K562 (cell line): ENCODE data around the gene TMEM187.

Experiments used
- BRCA1 ChIP-seq, 2 experiments: fragments of 450-650 bp in 1 of 2; sonication (generic) in 1 of 2; formaldehyde crosslinking in 1 of 2; IDR thresholded peaks; 2 replicates each; pipeline versions ENCODE4 v1.5.0 to v1.6.1; 2017 to 2020; ENCODE audit warnings: mild to moderate bottlenecking in 1 of 2, missing genetic modification reagents in 1 of 2
- HDAC2 ChIP-seq: fragments of 450-650 bp; IDR thresholded peaks from 2 replicates; pipeline ENCODE4 v1.6.1; 2016; ENCODE audit warnings: mild to moderate bottlenecking
- JUN ChIP-seq, 2 experiments: sonication (generic) in 1 of 2; formaldehyde crosslinking in 1 of 2; IDR thresholded peaks; 2 replicates each; pipeline versions ENCODE4 v1.6.1 to v1.8.0; 2012 to 2022; ENCODE audit warnings: borderline replicate concordance in 2 of 2, mild to moderate bottlenecking in 2 of 2, improper control_type of control experiment in 1 of 2, low read depth in 1 of 2, low read length in 1 of 2, missing genetic modification reagents in 1 of 2
- MAFK ChIP-seq: IDR thresholded peaks from 2 replicates; pipeline ENCODE4 v1.6.1; 2011; ENCODE audit warnings: low read length, improper control_type of control experiment
- NFIC ChIP-seq: fragments of 450-650 bp; IDR thresholded peaks from 2 replicates; pipeline ENCODE4 v1.6.1; 2017; ENCODE audit warnings: mild to moderate bottlenecking, inconsistent platforms
- POLR2AphosphoS5 ChIP-seq: IDR thresholded peaks from 2 replicates; pipeline ENCODE4 v1.6.1; 2011; ENCODE audit warnings: mild to moderate bottlenecking, low read depth, low read length, moderate library complexity; ENCODE audit not compliant: control insufficient read depth, insufficient read depth
- SMAD1 ChIP-seq: fragments of 150-350 bp; IDR thresholded peaks from 2 replicates; pipeline ENCODE4 v1.6.1; 2014; ENCODE audit warnings: low read length, low read depth; ENCODE audit not compliant: partially characterized antibody
- SP2 ChIP-seq: IDR thresholded peaks from 2 replicates; pipeline ENCODE4 v1.6.1; 2011; ENCODE audit warnings: mild to moderate bottlenecking, low read depth, low read length, moderate library complexity; ENCODE audit not compliant: poor library complexity, severe bottlenecking; ENCODE audit errors: extremely low read depth
- TF ChIP-seq, protein P1 (sequence below): sonication (generic); formaldehyde crosslinking; IDR thresholded peaks from 2 replicates; pipeline ENCODE4 v1.9.0; 2022; ENCODE audit warnings: mild to moderate bottlenecking, missing genetic modification reagents
- TF ChIP-seq, protein P2 (sequence below), 3 experiments: IDR thresholded peaks in 2 of 3; conservative IDR thresholded peaks in 1 of 3; 2 replicates each; pipeline ENCODE4 v1.5.1; 2011 to 2012; ENCODE audit warnings: low read length in 3 of 3, mild to moderate bottlenecking in 3 of 3, control low read depth in 2 of 3, improper control_type of control experiment in 1 of 3, inconsistent platforms in 1 of 3, low read depth in 1 of 3, mixed read lengths in 1 of 3, moderate library complexity in 1 of 3; ENCODE audit not compliant: insufficient read depth in 2 of 3
- TF ChIP-seq, protein P3 (sequence below), 2 experiments: fragments of 450-650 bp in 1 of 2; sonication (generic) in 1 of 2; formaldehyde crosslinking in 1 of 2; IDR thresholded peaks; 2 replicates each; pipeline versions ENCODE4 v1.7.1 to v1.9.0; 2016 to 2022; ENCODE audit warnings: inconsistent platforms in 1 of 2, mild to moderate bottlenecking in 1 of 2, missing genetic modification reagents in 1 of 2

DNA sequence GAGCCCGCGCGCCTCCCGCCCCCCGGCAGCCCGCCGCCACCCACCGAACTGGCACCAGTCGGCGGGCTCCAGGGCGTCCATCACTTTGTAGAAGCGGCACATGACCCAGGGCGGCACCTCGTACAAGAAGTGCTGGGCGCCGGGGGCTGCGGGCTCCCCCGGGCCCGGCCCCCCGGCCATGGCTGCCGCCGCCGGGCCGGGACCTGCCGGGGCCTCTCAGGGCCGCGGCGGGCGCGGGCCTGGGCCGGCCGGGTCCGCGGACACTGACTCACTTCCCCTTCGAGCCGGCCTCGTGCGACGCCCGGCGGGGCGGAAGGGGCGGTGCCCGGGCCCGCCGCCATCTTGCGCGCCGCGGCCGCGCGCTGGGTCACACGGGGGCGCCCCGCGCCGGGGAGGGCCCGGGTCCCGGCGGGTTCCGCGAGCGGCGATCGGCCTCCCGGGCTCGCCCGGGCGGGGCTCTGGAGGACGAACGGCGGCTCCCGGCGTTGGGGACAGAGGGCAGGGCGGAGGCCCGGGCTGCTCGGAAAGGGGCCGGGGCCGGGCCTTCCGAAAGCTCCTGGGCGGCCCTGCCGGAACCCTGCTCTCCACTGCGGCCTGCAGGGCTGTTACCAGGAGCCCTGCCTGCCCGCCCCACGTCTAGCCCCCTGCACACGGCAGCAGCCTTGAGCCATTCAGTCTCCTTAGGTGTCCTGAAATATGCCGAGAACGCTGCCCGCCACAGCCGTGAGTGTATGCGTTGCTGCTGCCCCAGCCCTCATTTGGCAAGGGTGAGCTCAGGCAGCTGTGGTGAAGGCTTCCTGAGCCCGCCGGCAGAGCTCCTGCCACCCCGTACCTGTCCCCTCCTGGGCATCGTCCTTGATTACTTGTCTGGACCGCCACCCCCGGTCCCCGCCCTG is 47.3 kb downstream of the TMEM187 start, which contains the start of gene IRAK1:
- TF ChIP-seq POLR2AphosphoS5 (no peak), SMAD1 (peak; percentile 28), HDAC2 (no peak), MAFK (no peak), JUN (IDR thresholded peaks at IDR 0.05; ENCODE audit: borderline replicate concordance, low read depth, low read length) (no peak), JUN (CRISPR knock-in tag; IDR thresholded peaks at IDR 0.05; ENCODE audit: borderline replicate concordance) (no peak), NFIC (no peak), BRCA1 (IDR thresholded peaks at IDR 0.05) (no peak), BRCA1 (CRISPR knock-in tag; IDR thresholded peaks at IDR 0.05) (no peak), SP2 (no peak)
- TF ChIP-seq, protein P1, sequence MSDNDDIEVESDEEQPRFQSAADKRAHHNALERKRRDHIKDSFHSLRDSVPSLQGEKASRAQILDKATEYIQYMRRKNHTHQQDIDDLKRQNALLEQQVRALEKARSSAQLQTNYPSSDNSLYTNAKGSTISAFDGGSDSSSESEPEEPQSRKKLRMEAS (CRISPR knock-in tag), result no peak
- TF ChIP-seq, protein P2, sequence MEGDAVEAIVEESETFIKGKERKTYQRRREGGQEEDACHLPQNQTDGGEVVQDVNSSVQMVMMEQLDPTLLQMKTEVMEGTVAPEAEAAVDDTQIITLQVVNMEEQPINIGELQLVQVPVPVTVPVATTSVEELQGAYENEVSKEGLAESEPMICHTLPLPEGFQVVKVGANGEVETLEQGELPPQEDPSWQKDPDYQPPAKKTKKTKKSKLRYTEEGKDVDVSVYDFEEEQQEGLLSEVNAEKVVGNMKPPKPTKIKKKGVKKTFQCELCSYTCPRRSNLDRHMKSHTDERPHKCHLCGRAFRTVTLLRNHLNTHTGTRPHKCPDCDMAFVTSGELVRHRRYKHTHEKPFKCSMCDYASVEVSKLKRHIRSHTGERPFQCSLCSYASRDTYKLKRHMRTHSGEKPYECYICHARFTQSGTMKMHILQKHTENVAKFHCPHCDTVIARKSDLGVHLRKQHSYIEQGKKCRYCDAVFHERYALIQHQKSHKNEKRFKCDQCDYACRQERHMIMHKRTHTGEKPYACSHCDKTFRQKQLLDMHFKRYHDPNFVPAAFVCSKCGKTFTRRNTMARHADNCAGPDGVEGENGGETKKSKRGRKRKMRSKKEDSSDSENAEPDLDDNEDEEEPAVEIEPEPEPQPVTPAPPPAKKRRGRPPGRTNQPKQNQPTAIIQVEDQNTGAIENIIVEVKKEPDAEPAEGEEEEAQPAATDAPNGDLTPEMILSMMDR (IDR thresholded peaks at IDR 0.05 in 2 of 3, conservative IDR thresholded peaks at IDR 0.05 in 1 of 3; ENCODE audit: insufficient read depth in 2 of 3, low read depth in 1 of 3, low read length in 3 of 3), result no peak
- TF ChIP-seq, protein P3, sequence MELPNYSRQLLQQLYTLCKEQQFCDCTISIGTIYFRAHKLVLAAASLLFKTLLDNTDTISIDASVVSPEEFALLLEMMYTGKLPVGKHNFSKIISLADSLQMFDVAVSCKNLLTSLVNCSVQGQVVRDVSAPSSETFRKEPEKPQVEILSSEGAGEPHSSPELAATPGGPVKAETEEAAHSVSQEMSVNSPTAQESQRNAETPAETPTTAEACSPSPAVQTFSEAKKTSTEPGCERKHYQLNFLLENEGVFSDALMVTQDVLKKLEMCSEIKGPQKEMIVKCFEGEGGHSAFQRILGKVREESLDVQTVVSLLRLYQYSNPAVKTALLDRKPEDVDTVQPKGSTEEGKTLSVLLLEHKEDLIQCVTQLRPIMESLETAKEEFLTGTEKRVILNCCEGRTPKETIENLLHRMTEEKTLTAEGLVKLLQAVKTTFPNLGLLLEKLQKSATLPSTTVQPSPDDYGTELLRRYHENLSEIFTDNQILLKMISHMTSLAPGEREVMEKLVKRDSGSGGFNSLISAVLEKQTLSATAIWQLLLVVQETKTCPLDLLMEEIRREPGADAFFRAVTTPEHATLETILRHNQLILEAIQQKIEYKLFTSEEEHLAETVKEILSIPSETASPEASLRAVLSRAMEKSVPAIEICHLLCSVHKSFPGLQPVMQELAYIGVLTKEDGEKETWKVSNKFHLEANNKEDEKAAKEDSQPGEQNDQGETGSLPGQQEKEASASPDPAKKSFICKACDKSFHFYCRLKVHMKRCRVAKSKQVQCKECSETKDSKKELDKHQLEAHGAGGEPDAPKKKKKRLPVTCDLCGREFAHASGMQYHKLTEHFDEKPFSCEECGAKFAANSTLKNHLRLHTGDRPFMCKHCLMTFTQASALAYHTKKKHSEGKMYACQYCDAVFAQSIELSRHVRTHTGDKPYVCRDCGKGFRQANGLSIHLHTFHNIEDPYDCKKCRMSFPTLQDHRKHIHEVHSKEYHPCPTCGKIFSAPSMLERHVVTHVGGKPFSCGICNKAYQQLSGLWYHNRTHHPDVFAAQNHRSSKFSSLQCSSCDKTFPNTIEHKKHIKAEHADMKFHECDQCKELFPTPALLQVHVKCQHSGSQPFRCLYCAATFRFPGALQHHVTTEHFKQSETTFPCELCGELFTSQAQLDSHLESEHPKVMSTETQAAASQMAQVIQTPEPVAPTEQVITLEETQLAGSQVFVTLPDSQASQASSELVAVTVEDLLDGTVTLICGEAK (IDR thresholded peaks at IDR 0.05), result no peak
- TF ChIP-seq, protein P3 (CRISPR knock-in tag; IDR thresholded peaks at IDR 0.05), result no peak
